Measurements from ENCODE around the gene MTX2.

MTX2 gene

GRCh38 chr2:176269319-176270099, at the start of gene MTX2:
MTX2 (plus strand) TSS chr2:176269442; CDS start chr2:176269630, 188 bp downstream.
- peak within 1 kb of the TSS; percentile 92 for H3K4me3 ChIP-seq (ENCODE audit: low read depth, low read length)
- in situ Hi-C loops (cut with HindIII; ENCODE audit: low sequenced_read_pairs), result no loop called here
- no peak for TF ChIP-seq CTCF (IDR thresholded peaks at IDR 0.05; ENCODE audit: low read depth, low read length)
- peak; percentile 73 for DNase-seq (ENCODE audit: low read depth, low spot score)

GRCh38 chr2:176227874-176228273, 41.4 kb upstream of the MTX2 start:
- H3K4me3 ChIP-seq (ENCODE audit: low read depth, low read length), result no peak overlapping the region
- in situ Hi-C loops (cut with HindIII; ENCODE audit: low sequenced_read_pairs), result no loop called here
- no peak for DNase-seq (ENCODE audit: low read depth, low spot score)
- TF ChIP-seq CTCF (IDR thresholded peaks at IDR 0.05; ENCODE audit: low read depth, low read length), result no peak

- peak; percentile 11 for DNase-seq (ENCODE audit: low read depth, low spot score)
- no peak for TF ChIP-seq CTCF (IDR thresholded peaks at IDR 0.05; ENCODE audit: low read depth, low read length)
- no peak overlapping the region for H3K4me3 ChIP-seq (ENCODE audit: low read depth, low read length)
- in situ Hi-C loops (cut with HindIII; ENCODE audit: low sequenced_read_pairs), result no loop called here
Observed at GRCh38 chr2:176234156-176234555, 35.1 kb upstream of the MTX2 start.

GRCh38 chr2:176234940-176235339, 34.3 kb upstream of the MTX2 start:
- TF ChIP-seq CTCF (IDR thresholded peaks at IDR 0.05; ENCODE audit: low read depth, low read length), result no peak
- DNase-seq (ENCODE audit: low read depth, low spot score), result no peak
- no peak overlapping the region for H3K4me3 ChIP-seq (ENCODE audit: low read depth, low read length)
- in situ Hi-C loops (cut with HindIII; ENCODE audit: low sequenced_read_pairs), result no loop called here

GRCh38 chr2:176237456-176237855, 31.8 kb upstream of the MTX2 start:
- in situ Hi-C loops (cut with HindIII; ENCODE audit: low sequenced_read_pairs), result no loop called here
- TF ChIP-seq CTCF (IDR thresholded peaks at IDR 0.05; ENCODE audit: low read depth, low read length), result no peak
- DNase-seq (ENCODE audit: low read depth, low spot score), result no peak
- H3K4me3 ChIP-seq (ENCODE audit: low read depth, low read length), result no peak overlapping the region

GRCh38 chr2:176239031-176239430, 30.2 kb upstream of the MTX2 start:
- DNase-seq (ENCODE audit: low read depth, low spot score), result no peak
- in situ Hi-C loops (cut with HindIII; ENCODE audit: low sequenced_read_pairs), result no loop called here

More at GRCh38 chr2:176239031-176239430, 30.2 kb upstream of the MTX2 start:
- H3K4me3 ChIP-seq (ENCODE audit: low read depth, low read length), result no peak overlapping the region
- TF ChIP-seq CTCF (IDR thresholded peaks at IDR 0.05; ENCODE audit: low read depth, low read length), result no peak
